HG03135 (cell line): Measurements from ENCODE around the gene GLCCI1.

Experiments
- ATAC-seq: cut with Tn5 transposase; IDR thresholded peaks from one replicate; pipeline ENCODE4 v1.9.1; 2021; ENCODE audit warnings: mild to moderate bottlenecking, moderate library complexity; ENCODE audit not compliant: unreplicated experiment

Gene GLCCI1

GRCh38 chr7:8126601-8127167, 158.1 kb downstream of the GLCCI1 start:
- ATAC-seq = no peak

- ATAC-seq = no peak
Observed at GRCh38 chr7:8128449-8129317, 160.1 kb downstream of the GLCCI1 start.

- ATAC-seq = no peak
Observed at GRCh38 chr7:8129318-8129659, 160.7 kb downstream of the GLCCI1 start.

DNA sequence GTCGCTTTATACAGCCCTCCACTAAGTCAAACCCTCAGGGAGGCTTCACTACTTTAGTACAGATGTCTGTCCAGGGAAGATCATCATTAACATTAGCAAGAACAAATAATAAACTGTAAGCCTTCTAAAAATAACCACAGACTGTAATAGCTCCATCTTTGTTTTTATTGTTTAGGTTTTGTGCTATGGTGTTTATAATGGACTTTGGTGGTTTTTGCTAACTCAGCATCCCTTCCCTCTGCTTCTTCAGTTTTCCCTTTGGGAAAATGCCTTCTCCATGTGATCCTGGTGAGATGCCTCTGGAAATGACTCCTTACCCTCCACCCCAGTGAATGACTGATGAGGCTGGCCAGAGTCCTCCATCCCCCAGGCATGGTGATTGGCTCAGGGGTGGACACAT, 162.1 kb downstream of the GLCCI1 start:
- ATAC-seq = no peak

- ATAC-seq = peak; percentile 31
Observed at GRCh38 chr7:8131694-8132605, 163.4 kb downstream of the GLCCI1 start.

DNA sequence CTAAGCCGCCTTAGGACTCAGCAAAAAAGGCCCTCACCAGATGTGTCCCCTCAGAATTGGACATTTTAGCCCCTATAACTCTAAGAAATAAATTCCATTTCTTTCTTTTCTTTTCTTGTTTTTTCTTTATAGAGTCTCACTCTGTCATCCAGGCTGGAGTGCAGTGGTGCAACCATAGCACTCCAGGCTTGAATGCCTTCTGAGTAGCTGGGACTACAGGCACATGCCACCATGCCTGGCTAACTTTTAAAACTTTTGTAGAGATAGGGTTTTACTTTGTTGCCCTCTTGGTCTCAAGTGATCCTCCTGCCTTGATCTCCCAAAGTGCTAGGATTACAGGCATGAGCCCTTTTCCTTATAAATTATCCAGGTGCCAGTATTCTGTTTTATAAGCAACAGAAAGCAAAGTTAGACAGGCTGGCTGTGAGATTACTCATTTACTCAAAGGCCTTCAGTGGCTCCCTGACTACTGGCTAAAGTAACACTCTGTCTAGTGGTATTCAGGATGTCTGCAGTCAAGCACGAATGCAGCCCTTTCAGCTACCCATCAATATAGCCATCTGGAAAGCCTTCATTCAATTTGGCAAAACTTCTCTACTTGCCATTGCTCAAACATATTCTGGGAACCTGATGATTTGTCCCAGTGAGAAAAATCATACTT, 164.7 kb downstream of the GLCCI1 start:
- ATAC-seq = no peak

GRCh38 chr7:8134089-8134733, 165.6 kb downstream of the GLCCI1 start:
- ATAC-seq = peak; percentile 76

- ATAC-seq = no peak
Observed at GRCh38 chr7:8135417-8135816, 166.8 kb downstream of the GLCCI1 start.

- no peak for ATAC-seq
Observed at GRCh38 chr7:8136051-8136730, 167.6 kb downstream of the GLCCI1 start.
